HEK293T (cell line): ENCODE data around the gene PRPH2.

Experiments used
- CTCF ChIA-PET: fragments of 350-600 bp; formaldehyde crosslinking; extraction: SDS; loops from one replicate; lab custom pipeline; 2021; ENCODE audit warnings: antibody characterized with exemption, inconsistent platforms; lab: Yijun Ruan, JAX
- POLR2A ChIA-PET: fragments of 350-600 bp; formaldehyde crosslinking; extraction: SDS; loops from one replicate; lab custom pipeline; 2020; ENCODE audit warnings: antibody characterized with exemption, inconsistent platforms; lab: Yijun Ruan, JAX
- DNase-seq: peaks from one replicate; pipeline ENCODE4 v3.0.0; 2012; ENCODE audit warnings: mixed read lengths; ENCODE audit errors: extremely low spot score
- ARNT ChIP-seq: fragments of 450-650 bp; IDR thresholded peaks from 2 replicates; pipeline ENCODE4 v1.6.1; 2017; ENCODE audit warnings: mild to moderate bottlenecking
- BHLHE40 ChIP-seq: fragments of 450-650 bp; IDR thresholded peaks from 2 replicates; pipeline ENCODE4 v1.6.1; 2016; ENCODE audit warnings: mild to moderate bottlenecking, moderate library complexity, borderline replicate concordance
- CTBP1 ChIP-seq: fragments of 450-650 bp; IDR thresholded peaks from 2 replicates; pipeline ENCODE4 v1.6.1; 2016; ENCODE audit warnings: borderline replicate concordance
- ELF4 ChIP-seq: fragments of 450-650 bp; IDR thresholded peaks from 2 replicates; pipeline ENCODE4 v1.6.1; 2017; ENCODE audit warnings: antibody characterized with exemption
- FOXA1 ChIP-seq: fragments of 450-650 bp; IDR thresholded peaks from 2 replicates; pipeline ENCODE4 v1.6.1; 2016; ENCODE audit warnings: mild to moderate bottlenecking
- FOXK2 ChIP-seq: fragments of 450-650 bp; IDR thresholded peaks from 2 replicates; pipeline ENCODE4 v1.6.1; 2016; ENCODE audit warnings: mild to moderate bottlenecking
- FOXM1 ChIP-seq: fragments of 450-650 bp; IDR thresholded peaks from 2 replicates; pipeline ENCODE4 v1.6.1; 2017; ENCODE audit warnings: mild to moderate bottlenecking, borderline replicate concordance
- HDGF ChIP-seq: fragments of 450-650 bp; IDR thresholded peaks from 2 replicates; pipeline ENCODE4 v1.6.1; 2017; ENCODE audit warnings: antibody characterized with exemption, borderline replicate concordance
- L3MBTL2 ChIP-seq: fragments of 450-650 bp; conservative IDR thresholded peaks from 2 replicates; pipeline ENCODE4 v1.6.1; 2016; ENCODE audit warnings: mild to moderate bottlenecking
- LEF1 ChIP-seq: fragments of 450-650 bp; IDR thresholded peaks from 2 replicates; pipeline ENCODE4 v1.6.1; 2017; ENCODE audit warnings: mild to moderate bottlenecking, borderline replicate concordance
- NFRKB ChIP-seq: fragments of 450-650 bp; IDR thresholded peaks from 2 replicates; pipeline ENCODE4 v1.6.1; 2016; ENCODE audit warnings: mild to moderate bottlenecking, moderate library complexity
- PKNOX1 ChIP-seq: fragments of 450-650 bp; IDR thresholded peaks from 2 replicates; pipeline ENCODE4 v1.6.1; 2016
- SP1 ChIP-seq: fragments of 450-650 bp; IDR thresholded peaks from 2 replicates; pipeline ENCODE4 v1.6.1; 2017
- SUZ12 ChIP-seq: fragments of 450-650 bp; IDR thresholded peaks from 2 replicates; pipeline ENCODE4 v1.6.1; 2016; ENCODE audit warnings: mild to moderate bottlenecking
- TARDBP ChIP-seq: fragments of 450-650 bp; IDR thresholded peaks from 2 replicates; pipeline ENCODE4 v1.6.1; 2016
- ZNF384 ChIP-seq: fragments of 450-650 bp; IDR thresholded peaks from 2 replicates; pipeline ENCODE4 v1.6.1; 2016

The PRPH2 gene

GRCh38 chr6:42722497-42722896 lies at the start of gene PRPH2:
PRPH2 (minus strand) TSS chr6:42722597; CDS start chr6:42722334, 263 bp downstream.
- TF ChIP-seq FOXK2 (no peak), SP1 (no peak), LEF1 (no peak), L3MBTL2 (no peak), BHLHE40 (no peak), FOXM1 (no peak), ARNT (no peak), HDGF (no peak), PKNOX1 (no peak), SUZ12 (no peak), CTBP1 (no peak), ZNF384 (no peak), FOXA1 (no peak), ELF4 (no peak), NFRKB (no peak), TARDBP (no peak)
- no peak for DNase-seq
- ChIA-PET CTCF (no interaction called here), POLR2A (no interaction called here)

GRCh38 chr6:42771741-42772100 lies 49.3 kb upstream of the PRPH2 start:
- no peak for DNase-seq
- no peak for TF ChIP-seq PKNOX1
- TF ChIP-seq ELF4: no peak
- TF ChIP-seq LEF1: no peak
- TF ChIP-seq FOXA1: no peak
- no peak for TF ChIP-seq TARDBP
- TF ChIP-seq ZNF384: no peak
- no peak for TF ChIP-seq FOXK2
- TF ChIP-seq FOXM1: no peak
- no peak for TF ChIP-seq CTBP1
- TF ChIP-seq SUZ12: no peak
- no peak for TF ChIP-seq BHLHE40
- TF ChIP-seq NFRKB: no peak
- no peak for TF ChIP-seq L3MBTL2
- TF ChIP-seq SP1: no peak
- no peak for TF ChIP-seq ARNT
- no peak for TF ChIP-seq HDGF
- POLR2A ChIA-PET: interaction anchor here (4.9 kb wide), 1 partner anchor 10 kb away, joined by 33 read pairs; the partner anchor contains the start of gene BICRAL
- CTCF ChIA-PET: interaction anchor here (0.6 kb wide), 1 partner anchor 1454 kb away, joined by 3 read pairs; no protein-coding TSS in a partner anchor

- TF ChIP-seq LEF1 (no peak), CTBP1 (no peak), TARDBP (no peak), FOXM1 (no peak), FOXK2 (no peak), SUZ12 (no peak), HDGF (no peak), PKNOX1 (no peak), FOXA1 (no peak), ARNT (no peak), NFRKB (no peak), SP1 (no peak), ZNF384 (no peak), ELF4 (no peak)
- CTCF ChIA-PET: interaction anchor here (1.0 to 1.3 kb wide), 2 partner anchors 13 to 24 kb away, joined by 3 to 9 read pairs; partner anchors contain the start of genes BICRAL and TBCC
- POLR2A ChIA-PET: interaction anchor here (2.4 to 4.9 kb wide), 2 partner anchors 12 to 24 kb away, joined by 11 to 33 read pairs; partner anchors contain the start of genes BICRAL and TBCC
- DNase-seq: no peak
Observed at GRCh38 chr6:42769836-42770235, 47.4 kb upstream of the PRPH2 start.

- no peak for DNase-seq
- TF ChIP-seq FOXK2 (no peak), HDGF (no peak), FOXM1 (no peak), ARNT (no peak), LEF1 (no peak), ELF4 (no peak), ZNF384 (no peak), SP1 (no peak), BHLHE40 (no peak), TARDBP (no peak), CTBP1 (no peak), L3MBTL2 (no peak), SUZ12 (no peak), PKNOX1 (no peak), NFRKB (no peak), FOXA1 (no peak)
- ChIA-PET CTCF (no interaction called here), POLR2A (interaction anchor here (2.4 to 4.9 kb wide), 2 partner anchors 13 to 23 kb away, joined by 11 to 33 read pairs; partner anchors contain the start of genes BICRAL and TBCC)
Observed at GRCh38 chr6:42769051-42769450, 46.7 kb upstream of the PRPH2 start.

GRCh38 chr6:42766163-42766670 lies 43.8 kb upstream of the PRPH2 start:
- ChIA-PET CTCF (no interaction called here), POLR2A (interaction anchor here (1.4 to 2.1 kb wide), 2 partner anchors 13 to 16 kb away, joined by 3 to 7 read pairs; partner anchors contain the start of gene BICRAL)
- TF ChIP-seq NFRKB (no peak), SUZ12 (no peak), ZNF384 (no peak), SP1 (no peak), ELF4 (no peak), FOXA1 (no peak), HDGF (no peak), L3MBTL2 (no peak), FOXM1 (no peak)
- no peak for DNase-seq
